Activated naive CD8-positive, alpha-beta T cell treated with anti-CD3 and anti-CD28 coated beads for 36 hours (primary cell): ENCODE data around the gene FBXO27. TPM values are rescaled to one million over a fixed set of nuclear protein-coding genes. Genes with fewer than 3 reads are reported as not detected.
"Not testable (repeated sequence)": the region's sequence is repeated elsewhere in the genome, so short reads cannot be mapped to it uniquely, and the experiment has no call there.

Source experiments
- DNase-seq: peaks from one replicate; pipeline ENCODE4 v3.0.0; 2021
- H3K27ac Mint-ChIP-seq: one replicate; pipeline ENCODE4 v1.8.0; 2022; ENCODE audit warnings: mild to moderate bottlenecking, moderate library complexity, mixed read lengths
- H3K27me3 Mint-ChIP-seq: one replicate; pipeline ENCODE4 v1.8.0; 2022; ENCODE audit warnings: mild to moderate bottlenecking, mixed read lengths
- H3K36me3 Mint-ChIP-seq: one replicate; pipeline ENCODE4 v1.8.0; 2021; ENCODE audit warnings: mild to moderate bottlenecking, mixed read lengths
- H3K4me1 Mint-ChIP-seq: one replicate; pipeline ENCODE4 v1.8.0; 2021; ENCODE audit warnings: mixed read lengths
- H3K4me3 Mint-ChIP-seq: one replicate; pipeline ENCODE4 v1.8.0; 2022; ENCODE audit warnings: mild to moderate bottlenecking, moderate library complexity, mixed read lengths
- H3K9me3 Mint-ChIP-seq: one replicate; pipeline ENCODE4 v1.8.0; 2022; ENCODE audit warnings: mixed read lengths
- total RNA-seq, 2 experiments: library from RNA; stranded (reverse); gene quantifications; one replicate each; pipeline ENCODE4 v1.2.3, GENCODE V29; 2021

The FBXO27 gene
- total RNA-seq, 2 experiments from 2014 or later: 1.3 to 1.7 TPM

GRCh38 chr19:39017026-39017425 is 15.3 kb downstream of the FBXO27 start:
- Mint-ChIP-seq H3K27me3 (peaks cover 17% of the 10 kb centered on the region), H3K4me1 (no peaks in the 10 kb centered on the region), H3K4me3 (no peak overlapping the region), H3K9me3 (no peaks in the 10 kb centered on the region), H3K36me3 (no peaks in the 10 kb centered on the region), H3K27ac (no peak overlapping the region)
- DNase-seq: no peak

- H3K9me3 Mint-ChIP-seq: no peaks in the 10 kb centered on the region
- no peaks in the 10 kb centered on the region for H3K4me1 Mint-ChIP-seq
- H3K27me3 Mint-ChIP-seq: peaks cover 8% of the 10 kb centered on the region
- no peak overlapping the region for H3K4me3 Mint-ChIP-seq
- no peaks in the 10 kb centered on the region for H3K36me3 Mint-ChIP-seq
- no peak overlapping the region for H3K27ac Mint-ChIP-seq
- no peak for DNase-seq
Observed at GRCh38 chr19:39014037-39014436, 18.3 kb downstream of the FBXO27 start.

- Mint-ChIP-seq H3K9me3 (no peaks in the 10 kb centered on the region), H3K27ac (no peak overlapping the region), H3K4me1 (no peaks in the 10 kb centered on the region), H3K4me3 (no peak overlapping the region), H3K27me3 (peaks cover 12% of the 10 kb centered on the region), H3K36me3 (no peaks in the 10 kb centered on the region)
- DNase-seq: no peak
Observed at GRCh38 chr19:39009001-39009400, 23.3 kb downstream of the FBXO27 start.

- no peak overlapping the region for H3K27ac Mint-ChIP-seq
- no peaks in the 10 kb centered on the region for H3K9me3 Mint-ChIP-seq
- no peak for DNase-seq
- H3K36me3 Mint-ChIP-seq: no peaks in the 10 kb centered on the region
- no peaks in the 10 kb centered on the region for H3K4me1 Mint-ChIP-seq
- no peak overlapping the region for H3K4me3 Mint-ChIP-seq
- peaks cover 13% of the 10 kb centered on the region for H3K27me3 Mint-ChIP-seq
Observed at GRCh38 chr19:39008137-39008536, 24.2 kb downstream of the FBXO27 start.

- H3K36me3 Mint-ChIP-seq: no peaks in the 10 kb centered on the region
- no peak overlapping the region for H3K4me3 Mint-ChIP-seq
- H3K27me3 Mint-ChIP-seq: peaks cover 13% of the 10 kb centered on the region
- no peak for DNase-seq
- no peaks in the 10 kb centered on the region for H3K4me1 Mint-ChIP-seq
- H3K27ac Mint-ChIP-seq: no peak overlapping the region
- H3K9me3 Mint-ChIP-seq: no peaks in the 10 kb centered on the region
Observed at GRCh38 chr19:39007096-39007495, 25.3 kb downstream of the FBXO27 start.

GRCh38 chr19:39004403-39004802 is 27.9 kb downstream of the FBXO27 start:
- Mint-ChIP-seq H3K27me3 (peaks cover 17% of the 10 kb centered on the region), H3K4me3 (no peak overlapping the region), H3K9me3 (no peaks in the 10 kb centered on the region), H3K36me3 (no peaks in the 10 kb centered on the region), H3K4me1 (no peaks in the 10 kb centered on the region), H3K27ac (no peak overlapping the region)
- DNase-seq: no peak

GRCh38 chr19:39003796-39004195 is 28.6 kb downstream of the FBXO27 start:
- DNase-seq: no peak
- Mint-ChIP-seq H3K9me3 (no peaks in the 10 kb centered on the region), H3K27me3 (peaks cover 16% of the 10 kb centered on the region), H3K4me3 (no peak overlapping the region), H3K27ac (no peak overlapping the region), H3K36me3 (no peaks in the 10 kb centered on the region), H3K4me1 (no peaks in the 10 kb centered on the region)

- Mint-ChIP-seq H3K4me1 (no peaks in the 10 kb centered on the region), H3K36me3 (no peaks in the 10 kb centered on the region), H3K27ac (no peak overlapping the region), H3K27me3 (peaks cover 12% of the 10 kb centered on the region), H3K9me3 (no peaks in the 10 kb centered on the region), H3K4me3 (no peak overlapping the region)
- DNase-seq: no peak
Observed at GRCh38 chr19:39003188-39003587, 29.2 kb downstream of the FBXO27 start.

GRCh38 chr19:39001041-39001440 is 31.3 kb downstream of the FBXO27 start:
- H3K4me1 Mint-ChIP-seq: no peaks in the 10 kb centered on the region
- peaks cover 12% of the 10 kb centered on the region for H3K27me3 Mint-ChIP-seq
- H3K36me3 Mint-ChIP-seq: no peaks in the 10 kb centered on the region
- H3K9me3 Mint-ChIP-seq: no peaks in the 10 kb centered on the region
- H3K4me3 Mint-ChIP-seq: no peak overlapping the region
- H3K27ac Mint-ChIP-seq: no peak overlapping the region
- no peak for DNase-seq

GRCh38 chr19:38997576-38997975 is 34.8 kb downstream of the FBXO27 start:
- H3K4me3 Mint-ChIP-seq, H3K4me1 Mint-ChIP-seq, H3K27ac Mint-ChIP-seq, H3K36me3 Mint-ChIP-seq, DNase-seq, H3K9me3 Mint-ChIP-seq: not testable (repeated sequence)
- H3K27me3 Mint-ChIP-seq: peaks cover 16% of the 10 kb centered on the region

GRCh38 chr19:38993271-38993670 is 39.1 kb downstream of the FBXO27 start:
- Mint-ChIP-seq H3K27ac (no peak overlapping the region), H3K4me3 (no peak overlapping the region), H3K9me3 (no peaks in the 10 kb centered on the region), H3K36me3 (no peaks in the 10 kb centered on the region), H3K4me1 (no peaks in the 10 kb centered on the region), H3K27me3 (peaks cover 41% of the 10 kb centered on the region)
- no peak for DNase-seq

- Mint-ChIP-seq H3K9me3 (no peaks in the 10 kb centered on the region), H3K36me3 (no peaks in the 10 kb centered on the region), H3K4me3 (no peak overlapping the region), H3K4me1 (no peaks in the 10 kb centered on the region), H3K27ac (no peak overlapping the region), H3K27me3 (peaks cover 50% of the 10 kb centered on the region)
- DNase-seq: no peak
Observed at GRCh38 chr19:38990949-38991697, 41.2 kb downstream of the FBXO27 start.

GRCh38 chr19:38989614-38990013 is 42.7 kb downstream of the FBXO27 start:
- H3K27me3 Mint-ChIP-seq: peaks cover 50% of the 10 kb centered on the region
- not testable (repeated sequence) for H3K4me1 Mint-ChIP-seq, H3K36me3 Mint-ChIP-seq, H3K9me3 Mint-ChIP-seq, H3K4me3 Mint-ChIP-seq, H3K27ac Mint-ChIP-seq, DNase-seq

- no peak for DNase-seq
- no peaks in the 10 kb centered on the region for H3K36me3 Mint-ChIP-seq
- H3K4me1 Mint-ChIP-seq: no peaks in the 10 kb centered on the region
- H3K27me3 Mint-ChIP-seq: peaks cover 50% of the 10 kb centered on the region
- H3K9me3 Mint-ChIP-seq: no peaks in the 10 kb centered on the region
- no peak overlapping the region for H3K4me3 Mint-ChIP-seq
- no peak overlapping the region for H3K27ac Mint-ChIP-seq
Observed at GRCh38 chr19:38989066-38989605, 43.2 kb downstream of the FBXO27 start.

GRCh38 chr19:38988627-38989026 is 43.7 kb downstream of the FBXO27 start:
- DNase-seq, H3K27ac Mint-ChIP-seq, H3K9me3 Mint-ChIP-seq, H3K4me3 Mint-ChIP-seq, H3K36me3 Mint-ChIP-seq, H3K4me1 Mint-ChIP-seq: not testable (repeated sequence)
- H3K27me3 Mint-ChIP-seq: peaks cover 50% of the 10 kb centered on the region

- H3K27me3 Mint-ChIP-seq: peaks cover 41% of the 10 kb centered on the region
- H3K4me3 Mint-ChIP-seq, DNase-seq, H3K36me3 Mint-ChIP-seq, H3K9me3 Mint-ChIP-seq, H3K27ac Mint-ChIP-seq, H3K4me1 Mint-ChIP-seq: not testable (repeated sequence)
Observed at GRCh38 chr19:38987745-38988144, 44.6 kb downstream of the FBXO27 start.
